Mammary epithelial cell (primary cell): ENCODE results near the gene PHLDB1.

ENCODE experiments used
- EZH2 ChIP-seq: IDR thresholded peaks from 2 replicates; pipeline ENCODE4 v1.6.1; 2012; ENCODE audit warnings: low read length, inconsistent platforms, borderline replicate concordance
- TF ChIP-seq, protein P1 (sequence below), 2 donors: IDR thresholded peaks in 1 of 2; conservative IDR thresholded peaks in 1 of 2; 2 replicates each; pipeline ENCODE4 v1.5.1; 2011 to 2012; ENCODE audit warnings: inconsistent platforms in 2 of 2, low read length in 2 of 2, mild to moderate bottlenecking in 2 of 2, control low read depth in 1 of 2, low read depth in 1 of 2; ENCODE audit not compliant: insufficient read depth in 1 of 2; ENCODE audit errors: extremely low read depth in 1 of 2

GRCh38 chr11:118581057-118581456 is 26.4 kb upstream of the PHLDB1 start:
- TF ChIP-seq, protein P1, sequence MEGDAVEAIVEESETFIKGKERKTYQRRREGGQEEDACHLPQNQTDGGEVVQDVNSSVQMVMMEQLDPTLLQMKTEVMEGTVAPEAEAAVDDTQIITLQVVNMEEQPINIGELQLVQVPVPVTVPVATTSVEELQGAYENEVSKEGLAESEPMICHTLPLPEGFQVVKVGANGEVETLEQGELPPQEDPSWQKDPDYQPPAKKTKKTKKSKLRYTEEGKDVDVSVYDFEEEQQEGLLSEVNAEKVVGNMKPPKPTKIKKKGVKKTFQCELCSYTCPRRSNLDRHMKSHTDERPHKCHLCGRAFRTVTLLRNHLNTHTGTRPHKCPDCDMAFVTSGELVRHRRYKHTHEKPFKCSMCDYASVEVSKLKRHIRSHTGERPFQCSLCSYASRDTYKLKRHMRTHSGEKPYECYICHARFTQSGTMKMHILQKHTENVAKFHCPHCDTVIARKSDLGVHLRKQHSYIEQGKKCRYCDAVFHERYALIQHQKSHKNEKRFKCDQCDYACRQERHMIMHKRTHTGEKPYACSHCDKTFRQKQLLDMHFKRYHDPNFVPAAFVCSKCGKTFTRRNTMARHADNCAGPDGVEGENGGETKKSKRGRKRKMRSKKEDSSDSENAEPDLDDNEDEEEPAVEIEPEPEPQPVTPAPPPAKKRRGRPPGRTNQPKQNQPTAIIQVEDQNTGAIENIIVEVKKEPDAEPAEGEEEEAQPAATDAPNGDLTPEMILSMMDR (conservative IDR thresholded peaks at IDR 0.05 in 1 of 2, IDR thresholded peaks at IDR 0.05 in 1 of 2; ENCODE audit: extremely low read depth in 1 of 2, insufficient read depth in 1 of 2, low read depth in 1 of 2, low read length in 2 of 2) = no peak
- TF ChIP-seq EZH2 = no peak
